Suprapubic skin (tissue), 4 donors: ENCODE results near the gene NEDD1. TPM values are rescaled to one million over a fixed set of nuclear protein-coding genes. Genes with fewer than 3 reads are reported as not detected.

ENCODE experiments used
- DNase-seq, 2 donors: peaks; one replicate each; pipeline ENCODE4 v3.0.0-alpha.2; 2019; ENCODE audit warnings: low spot score in 2 of 2
- H3K27ac ChIP-seq: fragments of 200-600 bp; sonication (generic); one replicate; pipeline ENCODE4 v1.5.1; 2019
- H3K27me3 ChIP-seq: fragments of 200-600 bp; sonication (generic); one replicate; pipeline ENCODE4 v1.5.1; 2019
- H3K36me3 ChIP-seq: fragments of 200-600 bp; sonication (generic); one replicate; pipeline ENCODE4 v1.5.1; 2019
- H3K4me1 ChIP-seq: fragments of 200-600 bp; sonication (generic); one replicate; pipeline ENCODE4 v1.5.1; 2019
- H3K4me3 ChIP-seq: fragments of 200-600 bp; sonication (generic); one replicate; pipeline ENCODE4 v1.5.1; 2019; ENCODE audit warnings: mild to moderate bottlenecking
- H3K9me3 ChIP-seq: fragments of 200-600 bp; sonication (generic); one replicate; pipeline ENCODE4 v1.5.1; 2019
- EP300 ChIP-seq: sonication (generic); formaldehyde crosslinking; IDR thresholded peaks from one replicate; pipeline ENCODE4 v1.6.1; 2017; ENCODE audit warnings: antibody characterized with exemption
- POLR2A ChIP-seq, 2 donors: fragments of 450-650 bp; IDR thresholded peaks; one replicate each; pipeline ENCODE4 v1.6.1; 2017; ENCODE audit warnings: antibody characterized with exemption in 2 of 2, mild to moderate bottlenecking in 2 of 2, moderate library complexity in 2 of 2
- POLR2AphosphoS5 ChIP-seq, 3 donors: sonication (generic); formaldehyde crosslinking; IDR thresholded peaks; one replicate each; pipeline ENCODE4 v1.6.1; 2017; ENCODE audit warnings: antibody characterized with exemption in 3 of 3
- WGBS: methylation state at CpG from one replicate; pipeline ENCODE4 v1.1.5; 2018; 5-methylcytosine and 5-hydroxymethylcytosine counted together
- total RNA-seq, 4 donors: library from RNA; depleted of rRNA; stranded (reverse); fragments of >200 nt; gene quantifications; one replicate each; pipeline ENCODE4 v1.1.0, GENCODE V29; 2016
- TF ChIP-seq, protein P1 (sequence below), 2 donors: fragments of 200-600 bp in 1 of 2; fragments of 450-650 bp in 1 of 2; sonication (generic) in 1 of 2; IDR thresholded peaks; one replicate each; pipeline ENCODE4 v1.5.1; 2016 to 2019; ENCODE audit warnings: antibody characterized with exemption in 2 of 2, mild to moderate bottlenecking in 1 of 2, moderate library complexity in 1 of 2

NEDD1 gene
- total RNA-seq, 4 donors from 2014 or later = 11.8 to 16.3 (median 14.5) TPM

DNA sequence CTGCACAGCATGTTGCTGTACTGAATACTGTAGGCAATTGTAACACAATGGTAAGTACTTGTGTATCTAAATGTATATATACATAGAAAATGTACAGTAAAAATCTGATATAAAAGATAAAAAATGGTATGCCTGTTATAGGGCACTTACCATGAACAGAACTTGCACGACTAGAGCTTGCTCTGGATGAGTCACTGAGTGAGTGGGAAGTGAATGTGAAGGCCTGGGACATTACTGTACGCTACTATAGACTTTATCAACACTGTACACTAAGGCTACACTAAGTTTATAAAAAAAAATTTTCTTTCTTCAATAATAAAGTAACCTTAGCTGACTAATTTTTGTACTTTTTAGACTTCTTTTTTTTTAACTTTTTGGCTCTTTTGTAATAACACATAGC, 24.2 kb upstream of the NEDD1 start:
- H3K27ac ChIP-seq = no peak overlapping the region
- no peaks in the 10 kb centered on the region for H3K36me3 ChIP-seq
- no peaks in the 10 kb centered on the region for H3K27me3 ChIP-seq
- 65% methylated on average over 2 of the region's 2 CpGs for WGBS
- DNase-seq = no peak
- no peaks in the 10 kb centered on the region for H3K9me3 ChIP-seq
- no peaks in the 10 kb centered on the region for H3K4me1 ChIP-seq
- H3K4me3 ChIP-seq = no peak overlapping the region
- TF ChIP-seq EP300 = no peak
- no peak for TF ChIP-seq POLR2AphosphoS5 (IDR thresholded peaks at IDR 0.05)
- no peak for TF ChIP-seq POLR2A (IDR thresholded peaks at IDR 0.05)
- TF ChIP-seq, protein P1, sequence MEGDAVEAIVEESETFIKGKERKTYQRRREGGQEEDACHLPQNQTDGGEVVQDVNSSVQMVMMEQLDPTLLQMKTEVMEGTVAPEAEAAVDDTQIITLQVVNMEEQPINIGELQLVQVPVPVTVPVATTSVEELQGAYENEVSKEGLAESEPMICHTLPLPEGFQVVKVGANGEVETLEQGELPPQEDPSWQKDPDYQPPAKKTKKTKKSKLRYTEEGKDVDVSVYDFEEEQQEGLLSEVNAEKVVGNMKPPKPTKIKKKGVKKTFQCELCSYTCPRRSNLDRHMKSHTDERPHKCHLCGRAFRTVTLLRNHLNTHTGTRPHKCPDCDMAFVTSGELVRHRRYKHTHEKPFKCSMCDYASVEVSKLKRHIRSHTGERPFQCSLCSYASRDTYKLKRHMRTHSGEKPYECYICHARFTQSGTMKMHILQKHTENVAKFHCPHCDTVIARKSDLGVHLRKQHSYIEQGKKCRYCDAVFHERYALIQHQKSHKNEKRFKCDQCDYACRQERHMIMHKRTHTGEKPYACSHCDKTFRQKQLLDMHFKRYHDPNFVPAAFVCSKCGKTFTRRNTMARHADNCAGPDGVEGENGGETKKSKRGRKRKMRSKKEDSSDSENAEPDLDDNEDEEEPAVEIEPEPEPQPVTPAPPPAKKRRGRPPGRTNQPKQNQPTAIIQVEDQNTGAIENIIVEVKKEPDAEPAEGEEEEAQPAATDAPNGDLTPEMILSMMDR (IDR thresholded peaks at IDR 0.05) = no peak

DNA sequence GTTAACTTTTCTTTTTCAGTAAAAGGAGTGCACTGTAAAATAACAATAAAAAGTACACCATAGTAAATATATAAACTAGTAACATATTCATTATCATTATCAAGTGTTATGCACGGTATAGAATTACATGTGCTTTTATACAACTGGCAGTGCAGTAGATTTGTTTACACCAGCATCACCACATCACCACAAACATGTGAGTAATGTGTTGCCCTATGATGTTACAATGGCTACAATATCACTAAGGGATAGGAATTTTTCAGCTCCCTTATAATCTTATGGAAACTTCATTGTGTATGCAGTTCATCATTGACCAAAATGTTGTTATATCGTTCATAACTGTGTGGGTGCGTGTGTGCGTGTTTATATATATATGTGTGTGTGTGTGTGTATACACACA, 23.5 kb upstream of the NEDD1 start:
- H3K4me1 ChIP-seq = no peaks in the 10 kb centered on the region
- no peaks in the 10 kb centered on the region for H3K36me3 ChIP-seq
- no peak for TF ChIP-seq POLR2A (IDR thresholded peaks at IDR 0.05)
- TF ChIP-seq, protein P1 (IDR thresholded peaks at IDR 0.05) = no peak
- TF ChIP-seq EP300 = no peak
- TF ChIP-seq POLR2AphosphoS5 (IDR thresholded peaks at IDR 0.05) = no peak
- H3K9me3 ChIP-seq = no peaks in the 10 kb centered on the region
- no peak overlapping the region for H3K27ac ChIP-seq
- DNase-seq = no peak
- no peak overlapping the region for H3K4me3 ChIP-seq
- H3K27me3 ChIP-seq = no peaks in the 10 kb centered on the region
- WGBS = 89% methylated on average over 4 of the region's 4 CpGs

GRCh38 chr12:96886998-96887677, 19.9 kb upstream of the NEDD1 start:
- no peak for DNase-seq
- no peaks in the 10 kb centered on the region for H3K36me3 ChIP-seq
- no peak for TF ChIP-seq POLR2A (IDR thresholded peaks at IDR 0.05)
- TF ChIP-seq, protein P1 (IDR thresholded peaks at IDR 0.05) = no peak
- no peak for TF ChIP-seq EP300
- no peak for TF ChIP-seq POLR2AphosphoS5 (IDR thresholded peaks at IDR 0.05)
- H3K4me1 ChIP-seq = no peaks in the 10 kb centered on the region
- no peaks in the 10 kb centered on the region for H3K27me3 ChIP-seq
- WGBS = 77% methylated on average over 4 of the region's 4 CpGs
- H3K9me3 ChIP-seq = no peaks in the 10 kb centered on the region
- no peak overlapping the region for H3K27ac ChIP-seq
- no peak overlapping the region for H3K4me3 ChIP-seq

DNA sequence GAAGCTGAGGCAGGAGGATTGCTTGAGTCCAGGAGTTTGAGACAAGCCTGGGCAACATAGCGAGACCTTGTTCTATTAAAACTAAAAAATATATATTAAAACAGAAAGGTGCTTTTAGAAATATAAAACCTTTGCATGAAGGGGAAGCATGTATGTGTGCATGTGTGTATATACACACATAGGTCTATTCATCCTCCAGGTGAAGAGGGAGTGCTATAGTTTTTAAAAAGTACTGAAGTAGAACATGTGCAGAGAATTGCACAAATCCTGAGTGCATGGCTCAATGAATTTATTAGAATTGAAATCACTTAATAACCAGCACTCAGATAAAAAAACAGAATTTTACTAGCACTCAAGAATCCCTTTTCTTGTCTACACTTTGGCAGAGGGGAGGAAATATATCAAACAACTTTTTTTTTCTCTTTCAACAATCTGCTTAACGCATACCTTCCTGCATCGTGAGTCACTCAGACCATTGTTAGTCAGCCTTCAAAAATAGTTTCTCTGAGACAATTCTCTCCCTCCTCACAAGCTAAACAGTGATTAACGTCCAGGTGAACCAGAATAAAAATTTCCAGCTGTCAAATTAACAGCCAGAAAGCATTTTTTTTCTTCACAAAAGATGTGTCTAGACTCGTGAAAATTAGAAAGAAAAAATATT, 17.7 kb upstream of the NEDD1 start:
- H3K36me3 ChIP-seq = no peaks in the 10 kb centered on the region
- no peaks in the 10 kb centered on the region for H3K4me1 ChIP-seq
- TF ChIP-seq, protein P1 (IDR thresholded peaks at IDR 0.05) = no peak
- TF ChIP-seq POLR2A (IDR thresholded peaks at IDR 0.05) (no peak), EP300 (no peak), POLR2AphosphoS5 (IDR thresholded peaks at IDR 0.05) (no peak)
- no peak overlapping the region for H3K4me3 ChIP-seq
- no peak for DNase-seq
- 30% methylated on average over 5 of the region's 5 CpGs for WGBS
- no peaks in the 10 kb centered on the region for H3K27me3 ChIP-seq
- no peak overlapping the region for H3K27ac ChIP-seq
- no peaks in the 10 kb centered on the region for H3K9me3 ChIP-seq

DNA sequence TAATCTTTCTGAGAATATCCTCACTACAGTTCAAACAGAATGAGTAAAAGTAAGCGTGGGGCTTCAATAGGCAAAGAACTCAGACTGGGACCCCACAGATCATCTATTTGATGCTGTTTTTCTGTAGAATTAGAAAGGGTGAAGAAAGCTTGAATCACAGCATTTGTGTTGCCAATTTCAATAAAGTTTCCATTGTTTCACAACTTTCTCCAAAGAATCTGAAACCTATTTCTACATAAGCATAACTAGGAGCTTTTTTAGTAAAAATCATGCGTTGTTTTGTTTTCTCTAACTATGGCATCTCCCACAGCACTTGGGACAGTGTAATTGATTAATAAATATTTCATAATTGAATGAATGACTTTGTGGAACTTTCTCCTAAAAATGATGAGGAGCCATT, 16.7 kb upstream of the NEDD1 start:
- Histone ChIP-seq H3K27me3 (no peaks in the 10 kb centered on the region), H3K4me3 (no peak overlapping the region), H3K27ac (no peak overlapping the region), H3K4me1 (no peaks in the 10 kb centered on the region), H3K9me3 (no peaks in the 10 kb centered on the region), H3K36me3 (no peaks in the 10 kb centered on the region)
- 90% methylated on average over 2 of the region's 2 CpGs for WGBS
- no peak for TF ChIP-seq POLR2AphosphoS5 (IDR thresholded peaks at IDR 0.05)
- TF ChIP-seq, protein P1 (IDR thresholded peaks at IDR 0.05) = no peak
- no peak for TF ChIP-seq EP300
- no peak for DNase-seq
